ENCODE measurements around the gene ITGAD.

ITGAD gene

DNA sequence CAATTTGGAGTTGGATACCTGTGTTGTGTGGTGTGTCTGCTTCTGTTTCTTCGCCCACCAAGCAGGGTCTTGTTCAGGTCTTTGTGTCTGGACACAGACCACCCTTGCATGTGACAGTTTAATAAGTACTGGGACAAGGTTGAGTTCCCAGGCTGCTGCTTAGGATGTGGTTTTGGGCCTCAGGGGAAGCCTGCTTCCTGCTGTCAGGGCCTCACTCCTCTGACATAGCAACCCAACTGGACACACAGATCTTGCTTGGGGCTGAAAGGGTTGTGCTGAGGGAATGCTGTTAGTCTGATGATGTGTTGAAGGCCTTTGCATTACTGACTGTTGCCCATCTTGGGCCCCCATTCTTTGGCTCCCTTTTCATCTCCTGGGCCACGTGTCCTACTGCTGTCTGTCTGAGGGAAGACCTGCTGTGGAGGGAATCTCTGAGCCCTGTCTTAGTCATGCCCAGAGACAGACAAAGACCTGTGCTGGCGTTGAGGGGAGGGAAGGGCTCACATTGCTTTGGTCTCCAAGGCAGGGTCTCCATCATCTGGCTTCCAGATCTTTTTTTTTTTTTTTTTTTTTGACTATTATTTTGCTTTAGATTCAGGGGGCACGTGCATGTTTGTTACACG lies 74.1 kb downstream of the ITGAD start:
- Histone ChIP-seq H3K36me3 (replicated peaks; ENCODE audit: insufficient read depth, low read length) (no peaks in the 10 kb centered on the region), H3K4me3 (ENCODE audit: low read length) (no peak overlapping the region), H4K20me1 (ENCODE audit: insufficient read depth, low read length) (no peaks in the 10 kb centered on the region), H3K4me2 (ENCODE audit: low read depth, low read length) (no peak overlapping the region), H3K79me2 (ENCODE audit: low read length) (no peaks in the 10 kb centered on the region), H3K9me2 (replicated peaks; ENCODE audit: insufficient read depth, low read length) (no peaks in the 10 kb centered on the region), H3K27ac (ENCODE audit: low read length) (no peak overlapping the region), H2AFZ (ENCODE audit: low read length) (no peak overlapping the region), H3K4me1 (ENCODE audit: low read length) (no peaks in the 10 kb centered on the region), H3F3A (ENCODE audit: insufficient read depth, low read length) (no peaks in the 10 kb centered on the region), H3K9me3 (replicated peaks; ENCODE audit: insufficient read depth, low read length) (no peaks in the 10 kb centered on the region), H3K27me3 (replicated peaks; ENCODE audit: insufficient read depth, low read length) (no peaks in the 10 kb centered on the region), H3K9ac (ENCODE audit: low read length) (no peak overlapping the region)
- no peak for DNase-seq
- no peak for TF ChIP-seq EZH2phosphoT487 (IDR thresholded peaks at IDR 0.05; ENCODE audit: low read length)

DNA sequence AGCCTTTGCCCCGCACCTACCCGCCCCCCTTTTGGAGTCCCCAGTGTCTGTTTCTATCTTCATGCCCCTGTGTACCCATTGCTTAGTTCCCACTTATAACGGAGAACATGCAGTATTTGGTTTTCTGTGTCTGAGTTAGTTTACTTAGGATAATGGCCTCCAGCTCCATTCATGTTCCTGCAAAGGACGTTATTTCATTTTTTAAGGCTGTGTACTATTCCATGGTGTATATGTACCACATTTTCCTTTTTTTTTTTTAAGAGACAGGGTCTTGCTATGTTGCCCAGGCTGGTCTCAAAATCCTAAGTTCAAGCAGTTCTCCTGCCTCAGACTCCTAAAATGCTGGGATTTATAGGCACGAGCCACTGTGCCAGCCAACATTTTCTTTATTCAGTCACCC lies 74.7 kb downstream of the ITGAD start:
- Histone ChIP-seq H3K4me3 (ENCODE audit: low read length) (no peak overlapping the region), H3K4me2 (ENCODE audit: low read depth, low read length) (no peak overlapping the region), H3K79me2 (ENCODE audit: low read length) (no peaks in the 10 kb centered on the region), H3K27ac (ENCODE audit: low read length) (no peak overlapping the region), H3K9me3 (replicated peaks; ENCODE audit: insufficient read depth, low read length) (no peaks in the 10 kb centered on the region), H3F3A (ENCODE audit: insufficient read depth, low read length) (no peaks in the 10 kb centered on the region), H3K4me1 (ENCODE audit: low read length) (no peaks in the 10 kb centered on the region), H3K9ac (ENCODE audit: low read length) (no peak overlapping the region), H3K27me3 (replicated peaks; ENCODE audit: insufficient read depth, low read length) (peaks cover 2% of the 10 kb centered on the region), H3K36me3 (replicated peaks; ENCODE audit: insufficient read depth, low read length) (no peaks in the 10 kb centered on the region), H4K20me1 (ENCODE audit: insufficient read depth, low read length) (no peaks in the 10 kb centered on the region), H2AFZ (ENCODE audit: low read length) (no peak overlapping the region), H3K9me2 (replicated peaks; ENCODE audit: insufficient read depth, low read length) (no peaks in the 10 kb centered on the region)
- no peak for DNase-seq
- no peak for TF ChIP-seq EZH2phosphoT487 (IDR thresholded peaks at IDR 0.05; ENCODE audit: low read length)
- TF ChIP-seq, protein P1, sequence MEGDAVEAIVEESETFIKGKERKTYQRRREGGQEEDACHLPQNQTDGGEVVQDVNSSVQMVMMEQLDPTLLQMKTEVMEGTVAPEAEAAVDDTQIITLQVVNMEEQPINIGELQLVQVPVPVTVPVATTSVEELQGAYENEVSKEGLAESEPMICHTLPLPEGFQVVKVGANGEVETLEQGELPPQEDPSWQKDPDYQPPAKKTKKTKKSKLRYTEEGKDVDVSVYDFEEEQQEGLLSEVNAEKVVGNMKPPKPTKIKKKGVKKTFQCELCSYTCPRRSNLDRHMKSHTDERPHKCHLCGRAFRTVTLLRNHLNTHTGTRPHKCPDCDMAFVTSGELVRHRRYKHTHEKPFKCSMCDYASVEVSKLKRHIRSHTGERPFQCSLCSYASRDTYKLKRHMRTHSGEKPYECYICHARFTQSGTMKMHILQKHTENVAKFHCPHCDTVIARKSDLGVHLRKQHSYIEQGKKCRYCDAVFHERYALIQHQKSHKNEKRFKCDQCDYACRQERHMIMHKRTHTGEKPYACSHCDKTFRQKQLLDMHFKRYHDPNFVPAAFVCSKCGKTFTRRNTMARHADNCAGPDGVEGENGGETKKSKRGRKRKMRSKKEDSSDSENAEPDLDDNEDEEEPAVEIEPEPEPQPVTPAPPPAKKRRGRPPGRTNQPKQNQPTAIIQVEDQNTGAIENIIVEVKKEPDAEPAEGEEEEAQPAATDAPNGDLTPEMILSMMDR (IDR thresholded peaks at IDR 0.05; ENCODE audit: low read length): no peak
- no peak for TF ChIP-seq EZH2 (optimal IDR thresholded peaks at IDR 0.05; ENCODE audit: low read depth, low read length)

DNA sequence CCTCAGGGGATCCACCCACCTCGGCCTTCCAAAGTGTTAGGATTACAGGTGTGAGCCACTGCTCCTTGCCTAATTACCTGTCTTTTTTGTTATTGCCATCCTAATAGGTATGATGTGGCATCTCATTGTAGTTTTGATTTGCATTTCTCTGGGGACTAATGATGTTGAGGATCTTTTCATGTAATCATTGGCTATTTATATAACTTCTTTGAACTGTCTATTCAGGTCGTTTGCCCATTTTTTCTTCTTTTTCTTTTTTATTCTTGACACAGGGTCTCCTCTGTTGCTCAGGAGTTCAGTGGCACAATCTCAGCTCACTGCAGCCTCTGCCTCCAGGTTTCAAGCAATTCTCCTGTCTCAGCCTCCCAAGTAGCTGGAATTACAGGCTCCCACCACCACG lies 77.5 kb downstream of the ITGAD start:
- no peak for DNase-seq
- no peaks in the 10 kb centered on the region for H3K4me1 ChIP-seq (ENCODE audit: low read length)

More for the DNA sequence above, 77.5 kb downstream of the ITGAD start:
- Histone ChIP-seq H3K27ac (ENCODE audit: low read length) (no peak overlapping the region), H3K36me3 (replicated peaks; ENCODE audit: insufficient read depth, low read length) (no peaks in the 10 kb centered on the region), H3K4me3 (ENCODE audit: low read length) (no peak overlapping the region), H3K9ac (ENCODE audit: low read length) (no peak overlapping the region), H3K9me2 (replicated peaks; ENCODE audit: insufficient read depth, low read length) (no peaks in the 10 kb centered on the region), H4K20me1 (ENCODE audit: insufficient read depth, low read length) (no peaks in the 10 kb centered on the region), H3K79me2 (ENCODE audit: low read length) (no peaks in the 10 kb centered on the region), H3K27me3 (replicated peaks; ENCODE audit: insufficient read depth, low read length) (peaks cover 20% of the 10 kb centered on the region), H2AFZ (ENCODE audit: low read length) (no peak overlapping the region), H3K4me2 (ENCODE audit: low read depth, low read length) (no peak overlapping the region), H3K9me3 (replicated peaks; ENCODE audit: insufficient read depth, low read length) (no peaks in the 10 kb centered on the region), H3F3A (ENCODE audit: insufficient read depth, low read length) (no peaks in the 10 kb centered on the region)
- TF ChIP-seq EZH2phosphoT487 (IDR thresholded peaks at IDR 0.05; ENCODE audit: low read length) (no peak), EZH2 (optimal IDR thresholded peaks at IDR 0.05; ENCODE audit: low read depth, low read length) (no peak)
- TF ChIP-seq, protein P1 (IDR thresholded peaks at IDR 0.05; ENCODE audit: low read length): no peak
